HG03039 (cell line): ENCODE measurements around the gene TGFB1.
"Not testable (repeated sequence)": the region's sequence is repeated elsewhere in the genome, so short reads cannot be mapped to it uniquely, and the experiment has no call there.

ENCODE experiments used
- ATAC-seq: cut with Tn5 transposase; IDR thresholded peaks from one replicate; pipeline ENCODE4 v1.9.1; 2021; ENCODE audit warnings: mild to moderate bottlenecking, moderate library complexity; ENCODE audit not compliant: unreplicated experiment

Gene TGFB1

DNA sequence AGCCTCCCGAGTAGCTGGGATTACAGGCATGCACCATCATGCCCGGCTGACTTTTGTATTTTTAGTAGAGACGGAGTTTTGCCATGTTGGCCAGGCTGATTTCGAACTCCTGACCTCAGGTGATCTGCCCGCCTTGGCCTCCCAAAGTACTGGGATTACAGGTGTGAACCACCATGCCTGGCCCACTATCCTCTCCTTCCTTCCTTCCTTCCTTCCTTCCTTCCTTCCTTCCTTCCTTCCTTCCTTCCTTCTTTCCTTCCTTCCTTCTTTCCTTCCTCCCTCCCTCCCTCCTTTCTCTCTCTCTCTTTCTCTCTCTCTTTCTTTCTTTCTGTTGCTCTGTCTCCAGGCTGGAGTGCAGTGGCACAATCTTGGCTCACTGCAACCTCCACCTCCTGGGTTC is 17.4 kb upstream of the TGFB1 start:
- not testable (repeated sequence) for ATAC-seq

DNA sequence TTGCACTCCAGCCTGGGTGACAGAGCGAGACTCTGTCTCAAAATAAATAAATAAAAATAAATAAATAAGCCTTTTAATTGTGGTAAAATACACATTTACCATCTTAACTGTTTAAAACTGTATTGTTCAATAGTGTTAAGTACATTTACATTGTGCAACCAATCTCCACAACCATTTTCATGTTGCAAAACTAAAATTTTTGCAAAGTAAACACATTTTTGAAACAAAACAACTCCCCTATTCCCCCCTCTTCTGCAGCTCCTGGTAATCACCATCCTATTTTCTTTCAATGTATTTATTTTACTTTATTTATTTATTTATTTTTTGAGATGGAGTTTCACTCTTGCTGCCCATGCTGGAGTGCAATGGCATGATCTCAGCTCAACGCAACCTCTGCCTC is 16.0 kb upstream of the TGFB1 start:
- ATAC-seq, result no peak

DNA sequence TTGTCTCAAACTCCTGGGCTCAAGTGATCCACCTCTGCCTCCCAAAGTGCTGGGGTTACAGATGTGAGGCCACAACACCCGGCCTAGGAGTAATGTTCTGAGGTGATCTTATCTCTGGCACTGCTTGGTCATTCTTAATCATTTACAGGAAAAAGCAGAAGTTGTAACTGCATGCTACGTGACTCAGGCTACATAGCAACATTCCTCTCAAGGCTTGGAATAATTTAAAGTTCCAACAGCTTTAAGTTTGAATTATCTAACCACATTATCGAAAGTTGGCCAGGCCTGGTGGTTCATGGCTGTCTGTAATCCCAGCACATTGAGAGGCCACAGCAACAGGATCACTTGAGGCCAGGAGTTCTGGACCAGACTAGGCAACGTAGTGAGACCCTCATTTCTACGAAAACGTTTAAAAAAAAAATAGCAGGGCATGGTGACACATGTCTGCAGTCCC is 14.2 kb upstream of the TGFB1 start:
- no peak for ATAC-seq

DNA sequence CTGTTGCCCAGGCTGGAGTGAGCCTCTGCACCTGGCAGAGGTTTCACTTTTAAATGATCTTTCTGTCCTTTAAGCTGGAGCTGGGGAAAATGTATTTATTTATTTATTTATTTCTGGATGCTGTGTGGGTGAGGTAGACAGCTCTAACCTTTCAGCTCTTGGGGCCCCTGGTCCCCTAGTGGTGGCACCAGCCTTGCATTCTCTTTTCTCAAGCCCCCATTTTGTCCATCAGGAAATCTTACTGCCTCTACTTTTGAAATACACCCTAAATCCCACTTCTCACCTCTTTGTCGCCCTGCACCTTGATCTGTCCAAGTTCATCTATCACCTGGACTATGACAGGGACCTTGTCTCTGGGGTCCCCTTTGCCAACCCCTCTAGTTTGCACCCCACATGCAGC is 12.4 kb upstream of the TGFB1 start:
- ATAC-seq, result no peak

DNA sequence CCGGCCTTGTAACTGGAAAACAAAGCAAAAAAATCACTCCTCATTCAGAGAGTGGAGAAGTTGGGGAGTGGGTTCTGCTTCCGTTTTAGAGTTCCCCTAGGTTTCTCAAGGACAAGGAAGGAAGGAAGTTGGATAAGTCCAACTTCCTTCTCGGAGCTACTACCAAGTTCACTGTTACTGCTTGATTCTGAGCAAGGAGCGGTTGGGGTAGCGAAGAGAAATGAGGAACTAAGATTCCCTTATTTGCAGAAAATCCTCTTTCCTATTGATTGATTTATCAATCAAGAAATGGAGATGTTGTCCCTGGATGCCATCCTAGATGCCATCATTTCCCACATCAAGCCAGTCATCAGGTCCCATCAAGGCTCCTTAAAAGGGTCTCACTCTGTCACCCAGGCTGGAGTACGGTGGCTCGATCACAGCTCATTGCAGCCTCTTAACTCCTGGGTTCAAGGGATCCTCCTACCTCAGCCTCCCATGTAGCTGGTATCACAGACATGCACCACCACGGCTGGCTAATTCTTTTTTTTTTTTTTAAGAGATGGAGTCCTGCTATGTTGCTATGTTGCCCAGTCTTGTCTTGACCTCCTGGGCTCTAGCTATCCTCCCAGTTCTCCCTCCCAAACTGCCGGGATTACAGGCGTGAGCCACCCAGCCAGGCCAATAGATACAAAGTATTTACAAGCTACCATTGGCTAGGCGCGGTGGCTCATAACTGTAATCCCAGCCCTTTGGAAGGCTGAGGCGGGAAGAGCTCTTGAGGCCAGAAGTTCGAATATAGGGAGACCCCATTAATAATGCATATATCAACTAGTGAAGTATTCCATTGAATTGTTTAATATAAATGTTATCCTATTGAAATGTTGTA is 11.0 kb upstream of the TGFB1 start:
- ATAC-seq, result no peak

DNA sequence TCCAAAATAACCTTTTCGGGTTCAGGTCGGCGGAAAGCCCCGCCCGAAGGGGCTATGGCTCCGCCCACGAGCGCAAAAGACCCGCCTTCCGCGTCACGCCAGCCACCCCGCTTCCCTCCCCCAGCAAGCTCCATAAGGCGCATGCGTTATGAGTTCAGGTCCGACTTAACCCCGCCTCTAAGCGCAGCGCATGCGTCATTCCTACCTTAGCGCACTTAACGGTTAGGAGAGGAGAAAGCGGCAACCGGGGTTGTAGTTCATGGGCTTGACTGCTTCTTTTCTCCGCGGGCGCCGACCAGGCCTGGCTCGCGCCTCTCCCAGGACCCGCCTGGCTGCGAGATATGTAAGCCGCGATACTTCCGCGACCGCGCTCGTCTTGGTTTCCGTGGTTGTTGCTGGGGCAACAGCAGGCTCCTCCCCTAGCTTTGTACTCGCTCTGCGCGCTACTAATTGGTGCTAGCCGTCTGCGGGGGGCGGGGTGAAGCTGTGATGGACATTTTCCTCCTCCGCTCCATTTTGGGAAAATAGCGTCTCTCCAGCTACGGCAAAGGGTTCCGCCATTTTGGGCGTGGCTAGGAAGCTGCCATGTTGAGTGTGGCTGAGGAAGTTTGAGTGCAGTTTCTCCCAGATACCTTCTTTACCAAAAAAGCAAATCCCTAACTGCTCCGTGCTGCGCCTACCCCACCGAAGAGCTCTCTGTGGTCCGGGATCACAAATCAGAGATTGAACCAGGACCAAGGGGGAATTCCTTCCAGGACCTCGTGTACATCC is 10.2 kb upstream of the TGFB1 start, which contains the start of gene B9D2:
Gene B9D2 (minus strand): TSS at position 397 of the 771 bp plus-strand sequence. CDS start 630 bp downstream, outside the sequence.
- ATAC-seq, result peak; percentile 79

DNA sequence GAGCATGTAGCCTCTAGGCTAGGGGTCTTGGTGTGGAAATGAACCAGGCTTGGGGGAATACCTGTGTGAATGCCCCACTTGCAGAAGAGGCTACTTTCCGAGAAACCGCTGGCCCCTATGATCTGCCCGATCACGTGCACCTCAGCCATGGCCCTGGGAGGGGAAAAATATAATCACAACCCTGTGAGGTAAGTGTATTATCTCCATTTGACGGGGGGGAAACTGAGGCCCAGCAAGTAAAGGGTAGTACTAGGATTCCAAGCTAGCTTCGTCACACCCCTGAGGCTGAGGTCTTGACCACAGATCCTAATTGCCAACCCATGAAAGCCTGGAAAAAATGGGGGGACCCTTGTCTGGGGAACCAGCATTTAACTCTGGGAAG is 9.6 kb upstream of the TGFB1 start:
- ATAC-seq, result no peak

DNA sequence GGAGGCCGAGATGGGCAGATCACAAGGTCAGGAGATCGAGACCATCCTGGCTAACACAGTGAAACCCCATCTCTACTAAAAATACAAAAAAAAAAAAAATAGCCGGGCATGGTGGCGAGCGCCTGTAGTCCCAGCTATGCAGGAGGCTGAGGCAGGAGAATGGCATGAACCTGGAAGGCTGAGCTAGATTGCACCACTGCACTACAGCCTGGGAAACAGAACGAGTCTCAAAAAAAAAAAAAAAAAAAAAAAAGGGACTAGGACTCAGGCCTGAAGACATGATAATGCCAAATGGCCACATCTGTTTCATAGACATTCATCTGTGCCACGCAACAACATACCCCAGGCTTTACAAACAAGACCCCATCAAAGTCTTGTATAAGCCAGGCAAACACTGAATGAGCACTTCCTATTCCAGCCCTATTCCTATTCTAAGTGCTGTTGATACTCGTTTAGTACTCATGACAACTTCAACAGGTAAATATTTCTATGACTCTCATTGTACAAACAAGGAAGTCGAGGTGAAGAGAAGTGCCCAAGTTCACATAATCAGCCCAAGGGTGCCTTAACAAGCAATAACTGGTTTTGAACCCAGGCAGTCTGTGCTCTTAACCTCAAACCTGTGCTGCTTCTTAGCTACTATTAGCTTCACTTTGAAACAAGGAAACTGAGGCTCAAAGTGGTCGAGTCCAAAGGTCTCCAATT is 8.6 kb upstream of the TGFB1 start:
- no peak for ATAC-seq

DNA sequence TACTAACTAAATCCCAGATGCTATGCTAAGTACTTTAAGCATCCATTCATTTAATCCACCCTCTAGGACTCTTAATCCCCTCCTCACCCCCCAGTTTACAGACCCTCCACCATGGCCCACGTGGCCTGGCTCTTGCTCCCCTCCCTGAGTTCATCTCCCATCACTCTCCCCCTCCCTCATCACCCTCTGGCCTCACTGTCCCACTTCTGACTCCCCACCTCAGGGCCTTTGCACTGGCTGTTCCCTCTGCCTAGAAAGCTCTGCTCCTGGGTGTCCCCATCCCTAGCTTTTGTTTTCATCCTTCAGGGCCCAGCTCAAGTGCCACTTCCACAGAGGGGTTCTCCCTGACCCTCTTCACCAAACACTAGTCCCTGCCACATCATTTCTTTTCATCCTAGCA is 6.0 kb upstream of the TGFB1 start:
- ATAC-seq, result no peak

DNA sequence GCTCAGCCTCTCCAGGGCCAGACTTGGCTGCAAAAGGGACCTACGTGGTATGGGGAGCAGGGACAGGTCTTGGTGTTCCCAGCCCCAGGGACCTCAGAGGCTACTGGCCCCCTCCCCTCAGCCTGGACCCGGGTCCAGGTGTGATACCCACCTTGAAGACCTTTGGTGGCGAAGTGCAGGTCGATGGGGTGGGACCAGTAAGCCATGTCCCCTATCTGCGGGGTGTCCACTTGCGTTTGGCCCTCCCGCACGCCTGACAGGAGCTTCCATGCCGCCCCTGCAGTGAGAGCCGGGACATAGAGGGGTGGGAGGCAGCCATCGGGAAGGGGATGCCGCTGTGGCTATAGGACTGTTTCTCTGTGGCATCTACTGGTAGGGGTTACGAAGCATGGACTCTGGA is 4.0 kb upstream of the TGFB1 start:
- ATAC-seq, result no peak

DNA sequence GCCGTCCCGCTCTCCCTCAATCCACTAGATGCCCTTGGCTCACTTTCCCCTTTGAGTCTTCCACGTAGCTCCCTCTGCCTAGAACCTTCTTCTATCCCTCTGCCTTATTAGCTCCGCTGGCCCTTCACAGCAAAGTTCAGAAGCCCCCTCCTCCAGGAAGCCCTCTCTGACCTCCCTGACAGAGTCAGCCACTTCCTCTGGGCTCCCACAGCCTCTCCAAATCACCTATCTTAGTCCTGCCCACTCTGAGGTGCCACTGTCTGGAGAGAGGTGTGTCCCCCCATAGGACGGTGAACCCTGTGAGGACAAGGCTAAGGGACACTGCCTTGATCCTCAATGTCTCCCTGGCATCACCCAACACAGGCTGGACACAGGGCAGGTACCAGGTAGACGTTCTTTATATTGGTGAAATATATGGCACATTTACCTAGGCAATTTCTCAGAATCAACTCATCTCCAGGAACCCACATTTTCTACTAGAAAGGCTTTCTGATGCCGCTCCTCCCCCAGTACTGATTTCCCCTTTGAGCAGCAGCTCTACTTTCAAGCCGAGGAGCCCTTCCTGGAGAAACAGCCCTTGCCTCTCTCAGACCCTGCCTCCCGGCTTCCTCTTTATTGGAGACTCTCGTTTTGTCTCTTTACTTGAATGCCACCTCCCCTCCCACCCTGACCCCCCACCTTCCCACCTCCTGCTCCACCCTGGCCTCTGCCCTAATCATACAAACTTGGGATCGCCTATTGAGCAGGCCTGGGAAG is 3.4 kb upstream of the TGFB1 start:
- ATAC-seq, result no peak

DNA sequence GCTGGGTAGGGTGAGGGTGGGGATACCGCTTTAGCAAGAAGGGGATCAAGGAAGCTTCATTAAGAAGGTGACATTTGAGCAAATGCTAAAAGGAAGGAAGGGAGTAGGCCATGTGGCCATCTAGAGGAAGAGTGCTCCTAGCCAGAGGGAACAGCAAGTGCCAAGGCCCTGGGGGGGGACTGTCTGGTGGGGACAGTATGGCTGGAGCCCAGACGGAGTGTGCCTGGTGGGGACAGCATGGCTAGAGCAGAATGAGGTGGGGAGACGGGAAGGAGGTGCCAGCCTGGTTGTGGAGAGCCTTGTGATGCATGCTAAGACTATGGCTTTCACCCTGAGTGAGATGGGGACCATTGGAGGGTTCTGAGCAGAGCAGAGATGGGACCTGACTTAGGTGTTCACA is 2.1 kb upstream of the TGFB1 start:
- no peak for ATAC-seq

DNA sequence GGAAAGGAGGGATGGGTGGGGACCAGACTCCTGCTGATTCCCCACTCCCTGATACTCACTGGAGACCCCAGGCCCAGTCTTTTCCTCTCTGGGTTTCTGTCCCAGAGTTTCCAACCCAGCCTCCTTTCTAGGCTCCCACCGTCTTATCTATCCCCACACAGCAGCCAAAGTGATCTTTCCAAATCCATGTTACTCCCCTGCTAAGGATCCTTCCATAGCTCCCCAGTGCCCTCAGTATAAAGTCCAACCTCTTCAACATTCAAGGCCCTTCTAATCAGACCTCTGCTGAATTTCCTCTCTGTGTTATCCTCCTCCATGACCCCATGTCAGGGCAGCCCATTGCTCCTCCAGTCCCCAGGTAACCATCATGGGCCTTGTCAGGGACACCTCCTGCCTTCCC is 1.3 kb upstream of the TGFB1 start:
- ATAC-seq, result no peak

DNA sequence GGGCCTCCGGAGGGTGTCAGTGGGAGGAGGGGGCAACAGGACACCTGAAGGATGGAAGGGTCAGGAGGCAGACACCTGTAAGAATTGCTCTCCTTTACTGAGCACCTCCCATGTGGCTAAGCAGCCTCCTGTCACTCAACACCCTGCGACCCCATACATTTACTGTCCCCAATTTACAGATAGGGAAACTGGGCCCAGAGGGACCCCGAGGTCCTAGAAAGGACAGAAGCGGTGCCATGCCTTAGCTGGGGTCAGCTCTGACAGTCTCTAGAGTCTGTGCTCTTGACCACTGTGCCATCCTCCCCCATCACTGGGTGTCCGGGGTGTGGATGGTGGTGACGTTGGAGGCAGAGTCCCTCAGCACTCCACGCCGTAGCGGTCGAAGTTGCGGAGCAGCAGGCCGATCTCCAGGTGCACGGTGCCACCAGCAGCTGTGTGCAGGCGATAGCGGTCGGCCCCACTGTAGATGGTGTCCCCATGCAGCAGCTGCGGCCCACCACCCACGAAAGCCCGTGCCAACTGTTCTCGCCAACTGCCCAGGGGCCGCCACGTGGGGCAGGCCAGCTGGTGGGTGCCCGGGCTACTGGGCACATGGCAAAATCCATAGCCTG is 726 bp upstream of the TGFB1 start:
- no peak for ATAC-seq

DNA sequence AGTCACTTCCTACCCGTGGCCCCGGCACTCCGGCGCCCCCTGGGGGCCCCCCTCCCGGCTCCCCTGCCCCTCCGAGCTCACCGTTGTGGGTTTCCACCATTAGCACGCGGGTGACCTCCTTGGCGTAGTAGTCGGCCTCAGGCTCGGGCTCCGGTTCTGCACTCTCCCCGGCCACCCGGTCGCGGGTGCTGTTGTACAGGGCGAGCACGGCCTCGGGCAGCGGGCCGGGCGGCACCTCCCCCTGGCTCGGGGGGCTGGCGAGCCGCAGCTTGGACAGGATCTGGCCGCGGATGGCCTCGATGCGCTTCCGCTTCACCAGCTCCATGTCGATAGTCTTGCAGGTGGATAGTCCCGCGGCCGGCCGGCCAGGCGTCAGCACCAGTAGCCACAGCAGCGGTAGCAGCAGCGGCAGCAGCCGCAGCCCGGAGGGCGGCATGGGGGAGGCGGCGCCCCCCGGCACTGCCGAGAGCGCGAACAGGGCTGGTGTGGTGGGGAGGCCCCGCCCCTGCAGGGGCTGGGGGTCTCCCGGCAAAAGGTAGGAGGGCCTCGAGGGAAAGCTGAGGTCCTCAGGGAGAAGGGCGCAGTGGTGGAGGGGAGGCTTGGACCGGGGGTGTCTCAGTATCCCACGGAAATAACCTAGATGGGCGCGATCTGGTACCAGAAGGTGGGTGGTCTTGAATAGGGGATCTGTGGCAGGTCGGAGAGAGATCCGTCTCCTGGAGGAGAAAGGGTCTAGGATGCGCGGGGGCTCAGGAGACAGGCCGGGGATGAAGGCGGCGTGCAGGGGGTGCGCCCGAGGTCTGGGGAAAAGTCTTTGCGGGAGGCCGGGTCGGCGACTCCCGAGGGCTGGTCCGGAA is 885 bp downstream of the TGFB1 start:
- ATAC-seq, result no peak

DNA sequence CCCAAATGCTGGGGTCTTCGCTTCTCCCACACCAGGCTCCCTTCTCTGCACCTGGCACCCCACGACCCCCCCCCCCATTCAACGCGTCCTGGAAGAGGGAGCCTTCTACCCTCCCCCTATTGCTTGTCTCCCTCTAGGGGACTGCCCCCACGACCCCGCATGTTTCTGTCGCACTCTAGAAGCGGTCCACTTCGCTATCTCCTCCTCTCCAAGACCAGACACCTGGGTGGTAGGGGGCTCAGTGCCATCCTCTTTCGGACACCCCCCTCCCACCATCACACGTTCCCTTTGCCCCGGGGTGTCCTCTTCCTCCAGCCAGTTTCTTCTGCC is 1.5 kb downstream of the TGFB1 start:
- ATAC-seq, result no peak

DNA sequence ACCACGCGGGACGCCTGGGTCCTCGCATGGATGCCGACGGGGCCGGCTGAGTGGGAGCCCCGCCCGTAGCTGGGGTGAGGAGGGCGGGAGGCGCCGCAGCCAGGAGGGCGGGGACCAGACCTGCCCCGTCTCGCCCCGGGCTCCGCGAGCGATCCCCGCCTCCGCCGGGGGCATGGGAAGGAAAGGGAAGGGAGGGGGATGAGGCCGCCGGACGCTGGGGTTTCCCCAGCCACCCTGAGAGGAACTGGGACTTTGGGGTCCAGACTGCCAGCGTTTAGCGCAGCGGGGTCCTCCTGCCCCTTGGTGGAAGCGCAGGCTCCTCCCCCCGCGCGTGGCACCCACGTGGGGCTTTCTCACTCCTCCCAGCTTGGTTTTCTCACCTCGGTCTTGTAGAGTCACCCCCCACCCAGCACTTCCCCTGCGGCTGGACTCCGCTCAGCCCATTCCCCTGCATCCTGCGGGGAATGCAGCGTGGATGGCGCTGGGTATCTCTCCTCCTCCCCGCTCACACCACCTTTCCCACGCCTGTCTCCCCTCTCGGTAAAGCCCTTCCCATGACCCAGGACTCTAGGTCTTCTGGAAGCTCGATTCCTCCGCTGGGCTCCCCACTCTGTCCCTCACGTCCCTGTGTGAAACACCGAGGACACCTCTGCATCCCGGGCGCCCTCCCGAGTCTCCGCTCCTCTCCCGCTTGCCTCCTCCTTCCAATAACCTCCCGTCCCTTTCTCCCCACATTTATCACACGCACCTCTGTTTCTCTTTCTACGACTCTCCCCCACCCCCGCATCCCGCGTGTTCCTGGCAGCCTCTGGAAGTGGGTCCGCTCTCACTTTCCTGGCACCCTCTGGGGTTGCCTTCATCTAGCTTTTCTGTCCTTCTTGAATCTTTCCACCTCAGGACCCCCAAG is 2.1 kb downstream of the TGFB1 start:
- ATAC-seq, result no peak

DNA sequence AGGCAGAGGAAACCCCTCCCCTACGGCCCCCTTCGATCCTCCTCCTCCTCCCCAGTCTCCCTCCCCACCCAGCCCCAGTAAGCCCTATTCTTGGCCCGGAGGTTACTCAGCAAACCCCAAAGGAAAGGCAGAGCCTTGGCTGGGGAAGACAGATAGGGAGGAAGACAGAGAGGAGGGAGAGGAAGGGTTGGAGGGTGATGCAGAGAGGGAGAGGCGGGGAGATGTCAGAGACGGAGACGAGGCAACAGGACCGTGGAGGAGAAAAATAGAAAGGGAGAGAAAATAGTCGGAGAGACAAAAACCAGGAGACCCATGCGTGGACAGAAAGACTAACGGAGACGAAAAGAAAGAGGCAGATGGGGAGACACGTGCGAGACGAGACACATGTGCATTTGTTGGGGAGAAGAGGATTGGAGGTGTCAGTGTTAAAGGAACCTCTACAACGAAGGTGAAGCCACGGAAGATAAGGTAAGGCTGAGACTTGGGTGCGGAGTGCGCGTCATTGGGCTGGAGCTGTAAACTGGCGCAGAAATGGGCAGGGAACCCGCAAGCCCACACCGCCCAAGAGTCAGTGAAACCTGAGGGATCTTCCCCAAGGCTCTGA is 2.9 kb downstream of the TGFB1 start:
- ATAC-seq, result no peak
